Endometrial microvascular endothelial cells (primary cell): ENCODE measurements around the gene APOLD1. TPM values are rescaled to one million over a fixed set of nuclear protein-coding genes. Genes with fewer than 3 reads are reported as not detected.
"Not testable (repeated sequence)": the region's sequence is repeated elsewhere in the genome, so short reads cannot be mapped to it uniquely, and the experiment has no call there.

Experiments used
- in situ Hi-C: cut with HindIII; loops from 2 replicates; pipeline ENCODE4 v1.10.0; 2017; ENCODE audit warnings: low sequenced_read_pairs, low pct_unique_long_range_greater_than_20kb; ENCODE audit errors: inconsistent ontology term
- total RNA-seq: library from RNA; depleted of rRNA; stranded (reverse); fragments of >200 nt; gene quantifications from one replicate; pipeline ENCODE4 v1.2.3, GENCODE V29; 2015; ENCODE audit errors: inconsistent ontology term

The APOLD1 gene
- total RNA-seq, 1 donor from 2014 or later, result 17.6 TPM

DNA sequence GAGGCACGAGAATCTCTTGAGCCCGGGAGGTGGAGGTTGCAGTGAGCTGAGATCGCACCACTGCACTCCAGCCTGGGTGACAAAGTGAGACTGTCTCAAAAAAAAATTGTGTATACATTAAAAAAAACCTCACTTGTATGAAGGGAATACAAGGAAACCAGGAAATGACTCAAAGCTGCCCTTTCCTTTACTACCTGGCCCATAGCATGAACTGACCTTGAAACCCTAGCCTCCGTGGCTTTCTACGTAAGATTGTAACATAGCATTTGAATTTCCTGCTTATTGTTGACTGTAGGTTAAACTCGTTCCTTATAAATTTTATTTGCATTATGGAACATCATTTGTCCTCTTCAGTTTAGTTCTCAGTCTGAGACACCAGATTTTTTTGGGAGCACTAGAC is 18.6 kb downstream of the APOLD1 start:
- in situ Hi-C loops, result no loop called here

DNA sequence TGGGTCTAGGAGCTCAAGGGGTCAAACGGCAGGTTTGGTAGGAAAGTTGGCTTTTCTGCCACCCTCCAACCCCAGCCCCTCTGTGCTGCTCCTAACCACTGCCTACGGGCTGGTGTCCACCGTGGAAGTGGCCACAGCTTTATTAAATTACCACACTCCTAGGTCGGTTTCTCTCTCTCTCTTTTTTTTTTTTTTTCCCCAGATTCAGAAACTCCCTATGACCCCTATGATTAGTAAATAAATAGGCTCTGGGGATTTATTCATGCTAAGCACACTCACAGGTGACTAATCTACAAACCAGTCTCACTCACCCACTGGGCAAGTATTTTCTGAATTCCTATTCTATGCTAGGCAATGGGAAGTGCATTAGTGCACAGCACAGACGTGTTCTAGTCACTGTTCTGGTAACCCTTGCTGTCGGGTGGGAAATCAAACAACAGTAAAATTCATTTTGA is 19.0 kb downstream of the APOLD1 start:
- in situ Hi-C loops, result no loop called here

DNA sequence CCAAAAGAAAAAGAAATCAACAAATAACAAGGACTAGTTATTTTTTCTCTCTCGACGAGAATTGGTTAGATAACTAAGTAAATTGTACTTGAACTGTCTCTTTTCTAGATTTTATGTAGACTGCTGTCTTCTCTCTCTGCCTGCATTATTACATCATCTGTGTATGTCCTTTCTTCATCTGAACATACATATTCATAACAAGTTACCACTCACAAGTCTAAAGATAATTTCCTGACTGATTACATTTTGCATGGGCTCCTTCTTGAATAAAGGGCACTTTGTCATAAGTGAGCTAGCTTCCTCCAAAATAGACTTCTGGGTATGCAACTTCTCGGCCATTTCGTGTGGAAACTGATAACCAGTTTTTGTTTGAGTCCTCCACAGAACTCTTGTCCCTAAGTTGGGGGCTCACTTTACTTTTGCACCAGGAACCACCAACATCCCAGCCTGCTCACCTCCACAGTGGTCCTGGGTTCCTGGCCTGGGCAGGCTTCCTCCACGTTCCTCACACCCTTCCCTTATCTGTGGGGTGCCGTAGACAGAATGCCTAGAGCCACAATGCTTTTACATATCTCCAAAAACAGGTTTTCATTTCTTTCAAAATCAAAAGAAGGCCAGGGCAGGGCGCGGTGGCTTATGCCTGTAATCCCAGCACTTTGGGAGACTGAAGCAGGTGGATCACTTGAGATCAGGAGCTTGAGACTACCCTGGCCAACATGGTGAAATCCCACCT is 21.5 kb downstream of the APOLD1 start:
- in situ Hi-C loops, result no loop called here

DNA sequence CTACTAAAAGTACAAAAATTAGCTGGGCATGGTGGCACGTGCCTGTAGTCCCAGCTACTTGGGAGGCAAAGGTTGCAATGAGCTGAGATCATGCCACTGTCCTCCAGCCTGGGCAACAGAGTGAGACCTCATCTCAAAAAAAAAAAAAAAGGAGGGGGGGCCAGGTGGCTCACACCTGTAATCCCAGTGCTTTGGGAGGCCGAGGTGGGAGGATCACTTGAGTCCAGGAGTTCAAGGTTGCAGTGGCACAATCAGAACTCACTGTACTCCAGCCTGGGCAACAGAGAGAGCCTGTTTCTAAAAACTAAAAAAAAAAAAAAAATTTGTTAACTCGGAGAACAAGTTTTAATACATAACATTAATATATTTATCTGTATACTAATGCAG is 22.1 kb downstream of the APOLD1 start:
- in situ Hi-C loops, result not testable (repeated sequence)

DNA sequence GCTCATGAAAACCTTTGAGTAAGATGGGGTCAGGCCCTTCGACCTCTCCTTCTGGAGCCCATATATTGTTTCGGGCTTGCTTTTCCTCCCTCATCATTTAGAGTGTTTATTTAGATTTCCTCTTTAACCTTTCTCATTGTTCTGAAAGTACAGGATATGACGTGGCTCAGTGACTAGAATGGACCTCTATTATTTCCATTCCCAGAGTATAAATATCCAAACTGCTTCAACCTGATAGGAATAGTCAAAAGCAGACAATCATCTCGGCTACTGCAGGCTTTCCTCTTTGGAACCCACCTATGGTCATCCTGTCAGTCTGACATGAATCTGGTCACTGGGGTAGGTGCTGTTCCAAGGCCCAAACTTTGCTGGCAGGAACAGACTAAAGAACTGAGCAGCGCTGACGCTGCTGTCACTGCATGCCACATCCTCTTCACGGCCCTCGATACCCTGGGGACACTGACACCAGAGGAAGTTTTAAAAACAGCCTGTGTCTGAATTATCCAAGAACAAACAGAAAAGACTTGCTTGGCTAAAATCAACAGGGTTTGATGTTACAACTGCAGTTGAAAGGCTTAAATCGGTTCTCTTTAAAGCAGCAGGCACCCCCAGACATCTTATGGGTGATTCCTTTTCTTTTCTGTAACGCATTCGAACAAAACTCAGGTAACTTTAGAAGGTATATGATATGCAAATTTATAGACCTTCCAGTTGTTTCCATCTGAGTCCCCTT is 22.7 kb downstream of the APOLD1 start:
- in situ Hi-C loops, result no loop called here

DNA sequence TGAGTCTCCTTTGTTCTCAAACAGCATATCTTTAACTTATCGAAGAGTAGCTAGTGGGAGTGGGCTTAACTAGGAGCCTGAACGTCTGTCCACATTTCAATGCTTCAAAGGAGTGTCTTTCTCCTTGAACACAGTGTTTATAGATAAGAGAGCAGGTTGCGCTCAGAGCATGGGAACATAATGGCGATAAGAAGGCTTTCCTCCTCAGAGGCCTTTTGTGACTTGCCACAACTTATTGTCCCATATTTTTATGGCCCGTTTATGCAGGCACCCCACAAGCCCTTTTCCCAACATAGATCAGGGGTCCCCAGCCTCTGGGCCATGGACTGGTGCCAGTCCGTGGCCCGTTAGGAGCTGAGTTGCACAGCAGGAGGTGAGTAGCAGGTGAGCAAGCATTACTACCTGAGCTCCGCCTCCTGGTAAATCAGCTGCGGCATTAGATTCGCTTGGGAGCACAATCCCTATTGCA is 25.1 kb downstream of the APOLD1 start:
- in situ Hi-C loops, result no loop called here

DNA sequence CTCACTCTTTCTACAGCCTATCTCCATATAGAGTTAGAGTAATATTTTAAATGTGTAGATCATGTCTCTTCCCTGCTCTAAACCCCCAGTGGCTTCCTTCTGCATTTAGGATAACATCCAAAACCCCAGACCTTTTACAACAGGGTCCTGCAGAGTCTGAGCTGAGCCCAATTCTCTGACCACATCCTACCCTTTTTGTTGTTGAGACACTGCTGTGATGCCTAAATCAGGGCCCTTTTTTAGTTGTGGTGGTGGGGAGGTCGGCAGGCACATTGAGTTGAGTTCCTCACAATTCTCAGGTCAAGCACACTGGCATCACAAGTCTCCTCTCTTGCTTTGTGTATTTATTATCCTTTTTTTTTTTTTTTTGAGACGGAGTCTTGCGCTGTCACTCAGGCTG is 25.9 kb downstream of the APOLD1 start:
- in situ Hi-C loops, result no loop called here

DNA sequence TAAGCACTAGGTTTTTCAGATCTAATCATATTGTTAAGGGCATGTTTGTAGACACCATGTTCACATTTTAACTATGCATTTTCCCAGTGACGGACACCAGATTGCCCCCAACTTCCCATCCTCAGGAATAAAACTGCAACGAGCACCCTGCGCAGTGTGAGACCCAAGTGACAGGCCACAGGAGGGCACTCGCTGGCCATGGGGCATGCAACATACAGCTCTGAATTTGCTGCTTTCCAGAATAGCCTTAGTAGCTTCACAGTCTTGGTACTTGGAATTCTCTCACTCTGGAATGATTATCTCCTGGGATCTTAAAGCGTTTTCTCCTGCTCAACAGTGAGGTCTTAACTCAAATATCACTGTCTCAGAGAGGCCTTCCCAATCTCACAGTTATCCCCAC is 26.7 kb downstream of the APOLD1 start:
- in situ Hi-C loops, result no loop called here

DNA sequence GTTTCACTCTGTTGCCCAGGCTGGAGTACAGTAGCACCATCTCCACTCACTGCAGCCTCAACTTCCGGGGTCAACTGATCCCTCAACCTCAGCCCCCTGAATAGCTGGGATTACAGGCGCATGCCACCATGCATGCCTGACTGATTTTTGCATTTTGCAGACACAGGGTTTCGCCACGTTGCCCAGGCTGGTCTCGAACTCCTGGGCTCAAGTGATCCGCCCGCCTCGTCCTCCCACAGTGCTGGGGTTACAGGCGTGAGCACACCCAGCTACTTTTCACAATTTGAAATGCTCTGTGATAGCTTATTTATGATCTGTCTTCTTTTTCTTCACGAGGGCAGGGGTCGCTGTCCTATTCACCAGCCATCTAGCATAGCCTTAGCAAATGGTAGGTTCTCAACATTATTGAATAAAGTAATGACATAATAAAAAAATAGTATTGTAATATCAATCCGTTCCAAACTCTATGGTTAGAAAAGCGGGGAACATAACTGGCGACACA is 27.2 kb downstream of the APOLD1 start:
- in situ Hi-C loops, result no loop called here

DNA sequence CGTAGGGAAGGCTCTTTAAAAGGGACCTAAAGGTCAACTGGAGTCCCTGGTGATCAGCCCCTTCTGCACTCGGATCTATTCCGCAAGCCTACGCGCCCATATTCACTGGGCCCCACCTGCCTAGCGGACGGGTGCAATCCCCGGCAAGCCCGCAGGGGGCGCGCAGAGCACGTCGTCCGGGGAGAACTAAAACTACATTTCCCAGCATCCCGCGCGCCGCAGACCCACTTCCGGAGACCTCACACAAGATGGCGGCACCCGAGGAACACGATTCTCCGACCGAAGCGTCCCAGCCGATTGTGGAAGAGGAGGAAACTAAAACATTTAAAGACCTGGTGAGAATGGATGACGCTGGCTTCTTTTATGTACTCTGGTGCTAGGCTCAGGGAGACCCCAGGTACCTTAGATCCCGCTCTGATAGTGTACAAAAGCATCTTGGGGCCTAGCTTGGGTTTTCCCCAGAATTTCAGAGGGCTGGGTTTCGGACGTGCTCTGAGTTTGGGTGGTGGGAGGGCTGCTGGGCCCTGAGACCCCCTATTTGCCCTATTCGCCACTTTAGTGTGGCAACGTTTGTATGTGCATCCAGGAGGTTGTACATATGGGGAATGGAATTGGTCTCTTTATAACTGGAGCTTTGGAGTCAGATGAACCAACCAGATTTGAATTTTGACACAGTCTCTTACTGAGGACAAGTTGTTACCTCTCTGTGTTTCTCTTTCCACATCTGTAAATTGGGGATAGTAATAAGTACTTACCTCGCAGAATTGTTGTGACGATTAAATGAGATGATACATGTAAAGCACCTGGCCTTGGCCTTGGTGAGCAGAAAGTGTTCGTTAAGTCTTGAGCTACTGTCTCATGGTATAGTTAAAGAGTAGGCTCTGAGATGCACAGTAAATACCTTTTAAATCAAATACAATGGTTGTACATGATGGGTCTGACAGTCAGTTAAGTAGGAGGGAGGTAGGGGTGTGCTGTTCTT is 28.0 kb downstream of the APOLD1 start, which contains the start of gene DDX47:
DDX47 (plus strand) TSS at position 227 of the 982 bp plus-strand sequence; CDS start at position 249, 22 bp downstream.
- in situ Hi-C loops, result no loop called here

DNA sequence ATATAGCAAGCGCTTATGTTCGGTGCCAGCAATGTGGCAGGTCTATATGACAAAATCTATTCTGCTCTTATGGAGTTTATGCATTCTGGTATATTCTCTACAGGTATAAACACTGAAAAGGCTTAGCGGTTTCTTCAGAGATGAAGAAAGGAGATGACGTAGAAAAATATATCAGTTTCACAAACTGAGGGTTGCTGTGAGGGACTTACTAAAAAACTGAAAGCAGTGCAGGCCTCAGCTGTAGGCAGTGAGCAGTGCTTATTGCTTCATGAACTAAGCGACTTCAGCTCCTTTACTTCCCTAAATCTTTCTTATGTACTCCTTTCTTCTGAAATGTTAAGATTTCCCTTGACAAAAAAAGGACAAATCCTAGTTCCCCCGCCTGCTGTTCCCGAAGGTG is 32.2 kb downstream of the APOLD1 start:
- in situ Hi-C loops, result no loop called here

DNA sequence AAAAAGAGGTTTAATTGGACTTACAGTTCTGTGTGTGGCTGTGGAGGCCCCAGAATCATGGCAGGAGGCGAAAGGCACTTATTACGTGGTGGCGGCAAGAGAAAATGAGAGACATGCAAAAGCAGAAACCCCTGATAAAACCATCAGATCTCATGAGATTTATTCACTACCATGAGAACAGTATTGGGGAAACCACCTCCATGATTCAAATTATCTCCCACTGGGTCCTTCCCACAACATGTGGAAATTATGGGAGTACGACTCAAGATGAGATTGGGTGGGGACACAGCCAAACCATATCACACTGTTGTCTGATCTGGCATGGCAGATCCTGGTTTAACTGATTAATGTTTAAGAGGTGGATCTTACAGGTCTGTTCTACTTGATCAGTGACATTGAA is 33.2 kb downstream of the APOLD1 start:
- in situ Hi-C loops, result no loop called here

DNA sequence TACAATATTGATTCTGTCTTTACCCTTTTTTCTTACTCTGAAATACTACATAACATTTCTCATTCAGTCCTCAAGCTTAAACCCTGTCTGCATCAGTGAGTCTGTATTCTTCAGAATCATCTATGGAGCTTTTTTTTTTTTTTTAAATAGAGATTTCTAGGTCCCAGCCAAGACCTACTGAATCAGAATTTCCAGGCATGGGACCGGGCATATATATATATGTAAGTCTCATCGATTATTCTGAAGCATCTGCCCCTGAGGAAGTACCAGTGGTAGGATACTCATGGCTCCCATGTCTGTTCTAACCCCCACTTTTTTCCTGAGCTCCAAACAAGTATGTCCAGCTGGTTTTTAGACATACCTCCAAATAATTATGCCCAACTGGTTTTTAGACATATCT is 33.8 kb downstream of the APOLD1 start:
- in situ Hi-C loops, result no loop called here

DNA sequence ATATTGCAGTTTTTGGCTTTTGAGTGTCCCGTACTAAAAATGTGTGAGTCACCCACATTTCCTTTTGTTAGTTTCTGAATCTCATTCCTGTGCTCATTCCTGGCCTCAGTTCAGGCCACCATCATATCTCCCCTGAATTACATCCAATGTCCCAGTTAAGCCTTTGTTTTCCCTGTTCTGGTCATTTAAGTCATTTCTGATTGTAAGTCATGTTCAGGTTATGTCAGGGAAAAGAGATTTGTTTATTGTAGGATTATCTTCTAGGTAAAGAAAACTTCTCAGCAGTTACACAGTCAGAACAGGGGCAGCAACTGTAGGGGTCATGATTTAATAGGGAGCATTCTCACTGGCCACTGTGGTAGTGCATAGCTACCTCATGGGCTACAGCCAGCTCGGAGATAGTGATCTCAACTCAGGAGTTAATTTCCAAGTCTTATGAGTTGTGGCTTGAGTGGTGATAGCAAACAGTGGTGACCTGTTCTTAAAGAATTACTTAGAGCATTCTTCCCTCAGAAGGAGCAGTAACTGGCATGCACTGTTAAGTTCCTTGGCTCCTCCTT is 34.4 kb downstream of the APOLD1 start:
- in situ Hi-C loops, result no loop called here

DNA sequence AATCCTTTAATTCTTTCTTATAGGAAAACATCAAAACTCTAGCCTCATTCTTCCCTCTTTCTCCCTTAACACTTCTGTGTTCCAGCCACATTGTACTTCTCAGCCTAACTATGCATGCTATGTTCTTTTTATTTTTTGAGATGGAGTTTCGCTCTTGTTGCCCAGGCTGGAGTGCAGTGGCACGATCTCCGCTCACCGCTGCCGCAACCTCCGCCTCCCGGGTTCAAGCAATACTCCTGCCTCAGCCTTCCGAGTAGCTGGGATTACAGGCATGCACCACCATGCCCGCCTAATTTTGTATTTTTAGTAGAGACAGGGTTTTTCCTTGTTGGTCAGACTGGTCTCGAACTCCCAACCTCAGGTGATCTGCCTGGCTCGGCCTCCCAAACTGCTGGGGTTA is 34.9 kb downstream of the APOLD1 start:
- in situ Hi-C loops, result not testable (repeated sequence)

DNA sequence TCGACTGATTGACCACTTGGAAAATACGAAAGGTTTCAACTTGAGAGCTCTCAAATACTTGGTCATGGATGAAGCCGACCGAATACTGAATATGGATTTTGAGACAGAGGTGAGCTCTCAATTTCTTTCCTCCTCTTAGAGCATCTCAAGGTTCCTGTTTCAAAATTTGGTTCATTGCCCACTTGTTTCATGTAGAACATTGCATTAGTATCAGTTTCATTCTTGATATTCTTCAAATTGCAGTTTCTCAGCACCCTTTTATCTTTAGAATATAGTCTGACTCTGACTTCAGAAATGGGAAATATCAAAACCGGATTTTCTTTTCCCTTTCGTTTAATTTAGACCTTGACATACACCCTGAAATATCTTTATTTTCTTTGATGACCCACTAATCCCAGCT is 36.5 kb downstream of the APOLD1 start:
- in situ Hi-C loops, result no loop called here

DNA sequence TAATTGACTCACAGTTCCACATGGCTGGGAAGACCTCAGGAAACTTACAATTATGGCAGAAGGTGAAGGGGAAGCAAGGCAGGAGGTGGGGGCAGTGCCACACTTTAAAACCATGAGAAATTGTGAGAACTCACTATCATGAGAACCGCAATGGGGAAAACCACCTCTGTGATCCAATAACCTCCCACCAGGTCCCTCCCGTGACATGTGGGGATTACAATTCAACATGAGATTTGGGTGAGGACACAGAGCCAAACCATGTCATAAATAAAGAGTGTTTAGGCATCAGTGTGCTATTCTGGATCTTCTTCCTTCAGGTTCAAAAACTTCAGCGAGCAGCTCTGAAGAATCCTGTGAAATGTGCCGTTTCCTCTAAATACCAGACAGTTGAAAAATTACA is 37.4 kb downstream of the APOLD1 start:
- in situ Hi-C loops, result no loop called here

DNA sequence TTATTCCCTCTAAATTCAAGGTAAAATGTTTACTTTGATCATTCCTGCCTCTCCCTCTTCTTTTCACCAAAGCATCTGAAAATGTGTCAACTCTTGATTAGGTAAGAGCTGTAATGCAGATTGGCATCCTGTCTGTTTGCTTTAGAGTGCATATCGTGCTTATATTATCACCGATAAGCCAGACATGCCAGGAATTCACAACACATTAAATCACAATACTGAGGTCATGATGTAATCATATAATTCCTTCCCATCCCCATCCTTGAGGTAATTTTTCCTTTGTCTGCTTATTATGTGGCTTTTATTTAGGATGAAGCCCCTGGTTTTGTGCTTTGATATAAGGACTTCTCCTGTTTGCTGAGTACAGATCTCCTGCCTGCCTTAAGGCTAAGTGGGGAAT is 37.8 kb downstream of the APOLD1 start:
- in situ Hi-C loops, result no loop called here

DNA sequence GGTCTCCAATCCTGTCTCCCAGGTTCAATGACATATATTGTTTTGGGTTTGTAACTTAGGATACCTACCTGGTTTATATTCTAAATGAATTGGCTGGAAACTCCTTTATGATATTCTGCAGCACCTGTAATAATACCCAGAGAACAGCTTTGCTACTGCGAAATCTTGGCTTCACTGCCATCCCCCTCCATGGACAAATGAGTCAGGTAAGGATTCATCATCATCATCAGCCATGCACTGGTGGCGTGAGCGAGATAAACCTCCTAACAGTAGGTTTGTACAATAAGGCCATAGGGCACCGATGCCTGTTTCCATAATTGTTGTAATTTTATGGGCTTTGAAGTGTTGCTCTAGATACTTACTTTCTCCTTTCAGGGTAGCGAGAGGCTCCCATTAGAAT is 38.4 kb downstream of the APOLD1 start:
- in situ Hi-C loops, result no loop called here
